HEK293T (cell line): ENCODE data around the gene GTSE1.

Experiments
- BHLHE40 ChIP-seq: fragments of 450-650 bp; IDR thresholded peaks from 2 replicates; pipeline ENCODE4 v1.6.1; 2016; ENCODE audit warnings: mild to moderate bottlenecking, moderate library complexity, borderline replicate concordance
- ELF4 ChIP-seq: fragments of 450-650 bp; IDR thresholded peaks from 2 replicates; pipeline ENCODE4 v1.6.1; 2017; ENCODE audit warnings: antibody characterized with exemption
- FOXA1 ChIP-seq: fragments of 450-650 bp; IDR thresholded peaks from 2 replicates; pipeline ENCODE4 v1.6.1; 2016; ENCODE audit warnings: mild to moderate bottlenecking
- FOXK2 ChIP-seq: fragments of 450-650 bp; IDR thresholded peaks from 2 replicates; pipeline ENCODE4 v1.6.1; 2016; ENCODE audit warnings: mild to moderate bottlenecking
- FOXM1 ChIP-seq: fragments of 450-650 bp; IDR thresholded peaks from 2 replicates; pipeline ENCODE4 v1.6.1; 2017; ENCODE audit warnings: mild to moderate bottlenecking, borderline replicate concordance
- HDGF ChIP-seq: fragments of 450-650 bp; IDR thresholded peaks from 2 replicates; pipeline ENCODE4 v1.6.1; 2017; ENCODE audit warnings: antibody characterized with exemption, borderline replicate concordance
- L3MBTL2 ChIP-seq: fragments of 450-650 bp; conservative IDR thresholded peaks from 2 replicates; pipeline ENCODE4 v1.6.1; 2016; ENCODE audit warnings: mild to moderate bottlenecking
- NFRKB ChIP-seq: fragments of 450-650 bp; IDR thresholded peaks from 2 replicates; pipeline ENCODE4 v1.6.1; 2016; ENCODE audit warnings: mild to moderate bottlenecking, moderate library complexity
- SP1 ChIP-seq: fragments of 450-650 bp; IDR thresholded peaks from 2 replicates; pipeline ENCODE4 v1.6.1; 2017
- SUZ12 ChIP-seq: fragments of 450-650 bp; IDR thresholded peaks from 2 replicates; pipeline ENCODE4 v1.6.1; 2016; ENCODE audit warnings: mild to moderate bottlenecking

- TF ChIP-seq BHLHE40 (no peak), HDGF (no peak), FOXA1 (no peak), SUZ12 (no peak), FOXM1 (no peak), NFRKB (no peak), ELF4 (no peak), SP1 (no peak), FOXK2 (no peak), L3MBTL2 (no peak)
Observed at GRCh38 chr22:46372686-46373085, 76.0 kb downstream of the GTSE1 start.
